Esophagus muscularis mucosa (tissue), 4 donors: ENCODE data around the gene C4orf51. TPM values are rescaled to one million over a fixed set of nuclear protein-coding genes. Genes with fewer than 3 reads are reported as not detected.
A peak's percentile ranks its signal among the peaks of the same experiment; 100 is the strongest.

Experiments
- DNase-seq: peaks from one replicate; pipeline ENCODE4 v3.0.0-alpha.2; 2017; ENCODE audit errors: extremely low spot score
- H3K27ac ChIP-seq, 4 donors: fragments of 200-600 bp; sonication (generic); replicated peaks in 1 of 4; 1 replicate in 3 of 4; 2 replicates in 1 of 4; pipeline ENCODE4 v1.5.1; 2016 to 2019; ENCODE audit warnings: mild to moderate bottlenecking in 1 of 4
- H3K27me3 ChIP-seq, 4 donors: fragments of 200-600 bp; sonication (generic); one replicate each; pipeline versions ENCODE4 v1.5.1 to v1.6.0; 2016 to 2019
- H3K36me3 ChIP-seq, 4 donors: fragments of 200-600 bp; sonication (generic); one replicate each; pipeline ENCODE4 v1.5.1; 2016 to 2019
- H3K4me1 ChIP-seq, 4 donors: fragments of 200-600 bp; sonication (generic); one replicate each; pipeline ENCODE4 v1.5.1; 2016 to 2019
- H3K4me3 ChIP-seq, 4 donors: fragments of 200-600 bp; sonication (generic); 1 replicate in 2 of 4; 2 replicates in 2 of 4; pipeline ENCODE4 v1.5.1; 2016 to 2019; ENCODE audit warnings: mild to moderate bottlenecking in 4 of 4, moderate library complexity in 1 of 4
- H3K9me3 ChIP-seq, 4 donors: fragments of 200-600 bp; sonication (generic); 1 replicate in 3 of 4; 2 replicates in 1 of 4; pipeline ENCODE4 v1.5.1; 2016 to 2019
- CTCF ChIP-seq, 3 experiments: fragments of 200-600 bp in 2 of 3; fragments of 450-650 bp in 1 of 3; sonication (generic) in 2 of 3; IDR thresholded peaks; one replicate each; pipeline ENCODE4 v1.5.1; 2017 to 2019; ENCODE audit warnings: antibody characterized with exemption in 3 of 3, mild to moderate bottlenecking in 2 of 3, moderate library complexity in 1 of 3
- EP300 ChIP-seq: sonication (generic); formaldehyde crosslinking; IDR thresholded peaks from one replicate; pipeline ENCODE4 v1.6.1; 2017; ENCODE audit warnings: antibody characterized with exemption
- POLR2A ChIP-seq: fragments of 450-650 bp; IDR thresholded peaks from one replicate; pipeline ENCODE4 v1.6.1; 2017; ENCODE audit warnings: antibody characterized with exemption, moderate library complexity, mild to moderate bottlenecking, low read depth
- POLR2AphosphoS5 ChIP-seq, 2 donors: sonication (generic); formaldehyde crosslinking; IDR thresholded peaks; one replicate each; pipeline ENCODE4 v1.6.1; 2017; ENCODE audit warnings: antibody characterized with exemption in 2 of 2
- WGBS: methylation state at CpG from one replicate; pipeline ENCODE4 v1.1.5; 2018; 5-methylcytosine and 5-hydroxymethylcytosine counted together
- intact Hi-C: fragments of 100-400 bp; cut with DNase I; formaldehyde crosslinking; loops from one replicate; pipeline ENCODE4 v1.15.1; 2023
- total RNA-seq, 4 donors: library from RNA; depleted of rRNA; stranded (reverse); fragments of >200 nt; gene quantifications; one replicate each; pipeline versions ENCODE4 v1.1.0 to v1.2.1, GENCODE V29; 2016

C4orf51 gene
- total RNA-seq, 4 donors from 2014 or later, result not detected

GRCh38 chr4:145644699-145645098, 35.2 kb upstream of the C4orf51 start:
- 99% methylated on average over 3 of the region's 3 CpGs for WGBS
- Histone ChIP-seq H3K9me3 (no peaks in the 10 kb centered on the region), H3K4me1 (peaks cover 0 to 8% (median 5%) of the 10 kb centered on the region in 4 donors), H3K36me3 (peaks cover 0 to 15% (median 3%) of the 10 kb centered on the region in 4 donors), H3K27ac (no peak overlapping the region), H3K4me3 (no peak overlapping the region), H3K27me3 (no peaks in the 10 kb centered on the region)
- intact Hi-C loops, result no loop called here
- no peak for TF ChIP-seq EP300
- no peak for TF ChIP-seq POLR2A
- no peak for TF ChIP-seq CTCF (IDR thresholded peaks at IDR 0.05)
- TF ChIP-seq POLR2AphosphoS5 (IDR thresholded peaks at IDR 0.05), result no peak
- DNase-seq, result no peak

- Histone ChIP-seq H3K36me3 (peaks cover 0 to 44% (median 35%) of the 10 kb centered on the region in 4 donors), H3K27me3 (no peaks in the 10 kb centered on the region), H3K9me3 (no peaks in the 10 kb centered on the region), H3K4me3 (no peak overlapping the region), H3K27ac (no peak overlapping the region), H3K4me1 (no peaks in the 10 kb centered on the region)
- intact Hi-C loops, result no loop called here
- DNase-seq, result no peak
- no peak for TF ChIP-seq POLR2A
- TF ChIP-seq EP300, result no peak
- no peak for TF ChIP-seq CTCF (IDR thresholded peaks at IDR 0.05)
- TF ChIP-seq POLR2AphosphoS5 (IDR thresholded peaks at IDR 0.05), result no peak
- 97% methylated on average over 1 of the region's 1 CpG for WGBS
Measured at GRCh38 chr4:145656156-145656555, 23.8 kb upstream of the C4orf51 start.

GRCh38 chr4:145660064-145660463, 19.9 kb upstream of the C4orf51 start:
- H3K36me3 ChIP-seq, result peaks cover 0 to 29% (median 14%) of the 10 kb centered on the region in 4 donors
- WGBS, result 92% methylated on average over 3 of the region's 3 CpGs

GRCh38 chr4:145663194-145663593, 16.8 kb upstream of the C4orf51 start:
- DNase-seq, result no peak
- Histone ChIP-seq H3K4me1 (no peaks in the 10 kb centered on the region), H3K9me3 (no peaks in the 10 kb centered on the region), H3K4me3 (no peak overlapping the region), H3K27ac (peak overlapping the region in 1 of 4 donors; percentile 15), H3K36me3 (peaks cover 0 to 6% (median 0%) of the 10 kb centered on the region in 4 donors), H3K27me3 (no peaks in the 10 kb centered on the region)
- WGBS, result 75% methylated on average over 3 of the region's 3 CpGs
- intact Hi-C loops, result no loop called here
- no peak for TF ChIP-seq POLR2A
- no peak for TF ChIP-seq CTCF (IDR thresholded peaks at IDR 0.05)
- TF ChIP-seq EP300, result no peak
- TF ChIP-seq POLR2AphosphoS5 (IDR thresholded peaks at IDR 0.05), result no peak

More at GRCh38 chr4:145660064-145660463, 19.9 kb upstream of the C4orf51 start:
- no peaks in the 10 kb centered on the region for H3K27me3 ChIP-seq
- TF ChIP-seq POLR2A (no peak), CTCF (IDR thresholded peaks at IDR 0.05) (no peak), POLR2AphosphoS5 (IDR thresholded peaks at IDR 0.05) (no peak), EP300 (no peak)
- H3K27ac ChIP-seq, result no peak overlapping the region
- no peak for DNase-seq
- no peaks in the 10 kb centered on the region for H3K9me3 ChIP-seq
- no peaks in the 10 kb centered on the region for H3K4me1 ChIP-seq
- intact Hi-C loops, result no loop called here
- H3K4me3 ChIP-seq, result no peak overlapping the region

GRCh38 chr4:145665773-145666172, 14.2 kb upstream of the C4orf51 start:
- TF ChIP-seq POLR2A, result no peak
- no peak for TF ChIP-seq POLR2AphosphoS5 (IDR thresholded peaks at IDR 0.05)
- TF ChIP-seq EP300, result no peak
- TF ChIP-seq CTCF (IDR thresholded peaks at IDR 0.05), result no peak
- H3K9me3 ChIP-seq, result no peaks in the 10 kb centered on the region
- no peak overlapping the region for H3K27ac ChIP-seq
- no peaks in the 10 kb centered on the region for H3K4me1 ChIP-seq
- no peaks in the 10 kb centered on the region for H3K36me3 ChIP-seq
- DNase-seq, result no peak
- 80% methylated on average over 1 of the region's 1 CpG for WGBS
- H3K27me3 ChIP-seq, result no peaks in the 10 kb centered on the region
- no peak overlapping the region for H3K4me3 ChIP-seq
- intact Hi-C loops, result no loop called here
